T-helper 1 cell treated with Interleukin-12 subunit alpha and Interleukin-12 subunit beta and Interleukin-4 antibody, amounts not matched to agents 30 μg/mL and 1 μg/mL, for 36 hours (primary cell): ENCODE measurements around the gene CALB2.

Source experiments
- H3K27ac Mint-ChIP-seq: one replicate; pipeline ENCODE4 v1.8.0; 2021; ENCODE audit warnings: mild to moderate bottlenecking, mixed read lengths
- H3K27me3 Mint-ChIP-seq: one replicate; pipeline ENCODE4 v1.8.0; 2021; ENCODE audit warnings: low read depth, mixed read lengths
- H3K36me3 Mint-ChIP-seq: one replicate; pipeline ENCODE4 v1.8.0; 2021; ENCODE audit warnings: low read depth, mixed read lengths
- H3K4me1 Mint-ChIP-seq: one replicate; pipeline ENCODE4 v1.8.0; 2021; ENCODE audit warnings: low read depth, mixed read lengths
- H3K4me3 Mint-ChIP-seq: one replicate; pipeline ENCODE4 v1.8.0; 2021; ENCODE audit warnings: mild to moderate bottlenecking, moderate library complexity, mixed read lengths
- H3K9me3 Mint-ChIP-seq: one replicate; pipeline ENCODE4 v1.8.0; 2021; ENCODE audit warnings: mixed read lengths

CALB2 gene

GRCh38 chr16:71439523-71439922 lies 81.0 kb downstream of the CALB2 start:
- Mint-ChIP-seq H3K27me3 (no peaks in the 10 kb centered on the region), H3K9me3 (peaks cover 9% of the 10 kb centered on the region), H3K4me1 (no peaks in the 10 kb centered on the region), H3K4me3 (no peak overlapping the region), H3K27ac (no peak overlapping the region), H3K36me3 (peaks cover 3% of the 10 kb centered on the region)
